GM23338 (cell line): Measurements from ENCODE around the gene ATP8B4. TPM values are rescaled to one million over a fixed set of nuclear protein-coding genes. Genes with fewer than 3 reads are reported as not detected.

Experiments used
- CREB1 ChIP-seq: fragments of 250-450 bp; sonication (Bioruptor Pico); IDR thresholded peaks from 2 replicates; pipeline ENCODE4 v1.5.0; 2020; ENCODE audit warnings: low read depth, mild to moderate bottlenecking, moderate library complexity
- ETS1 ChIP-seq: IDR thresholded peaks from 2 replicates; pipeline ENCODE4 v1.6.1; 2016; ENCODE audit warnings: antibody characterized with exemption
- EZH2 ChIP-seq: fragments of 200-600 bp; sonication (generic); IDR thresholded peaks from one replicate; pipeline ENCODE4 v1.8.0; 2017; ENCODE audit warnings: antibody characterized with exemption, mild to moderate bottlenecking, low read depth; ENCODE audit not compliant: unreplicated experiment
- JUNB ChIP-seq: IDR thresholded peaks from one replicate; pipeline ENCODE4 v1.6.1; 2016; ENCODE audit warnings: antibody characterized with exemption; ENCODE audit not compliant: unreplicated experiment
- NANOG ChIP-seq: IDR thresholded peaks from 2 replicates; pipeline ENCODE4 v1.6.1; 2016; ENCODE audit warnings: antibody characterized with exemption, borderline replicate concordance
- POLR2AphosphoS5 ChIP-seq: IDR thresholded peaks from 2 replicates; pipeline ENCODE4 v1.6.1; 2016; ENCODE audit warnings: antibody characterized with exemption, low read depth
- REST ChIP-seq: IDR thresholded peaks from one replicate; pipeline ENCODE4 v1.6.1; 2018; ENCODE audit warnings: antibody characterized with exemption; ENCODE audit not compliant: unreplicated experiment
- STAT1 ChIP-seq: IDR thresholded peaks from one replicate; pipeline ENCODE4 v1.6.1; 2016; ENCODE audit warnings: antibody characterized with exemption; ENCODE audit not compliant: unreplicated experiment
- ZNF114 ChIP-seq: fragments of 250-450 bp; sonication (Bioruptor Pico); IDR thresholded peaks from 2 replicates; pipeline ENCODE4 v1.5.0; 2020; ENCODE audit warnings: mild to moderate bottlenecking, moderate library complexity
- ZNF331 ChIP-seq: fragments of 250-450 bp; sonication (Bioruptor Pico); IDR thresholded peaks from 2 replicates; pipeline ENCODE4 v1.5.0; 2020; ENCODE audit warnings: low read depth, mild to moderate bottlenecking, moderate library complexity
- ZNF462 ChIP-seq: fragments of 250-450 bp; sonication (Bioruptor Pico); IDR thresholded peaks from 2 replicates; pipeline ENCODE4 v1.5.0; 2020; ENCODE audit warnings: mild to moderate bottlenecking, moderate library complexity
- polyA plus RNA-seq: library from polyadenylated mRNA; unstranded; fragments of >200 nt; fragmentation: Nextera tagmentation; extraction: Ambion mirVana; gene quantifications from 2 replicates; pipeline ENCODE4 v1.2.1, GENCODE V29; 2016
- total RNA-seq: library from RNA; depleted of rRNA; stranded (reverse); fragments of >200 nt; shearing (Covaris generic); gene quantifications from 2 replicates; pipeline ENCODE4 v1.2.3, GENCODE V29; 2014

ATP8B4 gene
- total and polyA plus RNA-seq, 2 experiments from 2014 or later: 0.24 TPM; not detected in 1

GRCh38 chr15:50077651-50078050 lies 41.4 kb downstream of the ATP8B4 start (continued):
- TF ChIP-seq ZNF462 (CRISPR knock-in tag): no peak
- no peak for TF ChIP-seq CREB1 (CRISPR knock-in tag)
- TF ChIP-seq REST: no peak
- no peak for TF ChIP-seq EZH2
- no peak for TF ChIP-seq POLR2AphosphoS5
- TF ChIP-seq STAT1: no peak
- TF ChIP-seq JUNB: no peak
- TF ChIP-seq ETS1: no peak
- TF ChIP-seq ZNF331 (CRISPR knock-in tag): no peak
- no peak for TF ChIP-seq ZNF114
- no peak for TF ChIP-seq NANOG
